ENCODE measurements around the gene WHRN.

Gene WHRN

DNA sequence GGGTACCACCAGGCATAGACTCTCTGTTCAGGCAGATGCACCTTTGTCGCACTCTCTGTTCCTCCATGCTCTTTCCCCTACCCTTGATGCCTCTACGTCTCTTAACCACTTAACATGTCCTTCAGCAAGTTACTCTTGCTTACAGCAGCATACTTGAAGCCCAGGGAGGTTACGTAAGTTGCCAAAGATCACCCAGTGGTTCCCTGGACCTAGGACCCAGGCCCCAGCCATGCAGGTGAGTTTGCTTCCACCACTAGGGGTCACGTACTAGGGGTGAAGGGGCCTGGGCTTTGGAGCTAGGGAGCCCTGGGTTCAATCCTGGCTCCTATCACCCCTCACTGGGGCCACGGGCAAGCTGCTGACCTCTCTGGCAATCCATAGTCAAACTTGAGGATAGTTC lies 126.4 kb downstream of the WHRN start:
- DNase-seq (ENCODE audit: low spot score) = no peak

DNA sequence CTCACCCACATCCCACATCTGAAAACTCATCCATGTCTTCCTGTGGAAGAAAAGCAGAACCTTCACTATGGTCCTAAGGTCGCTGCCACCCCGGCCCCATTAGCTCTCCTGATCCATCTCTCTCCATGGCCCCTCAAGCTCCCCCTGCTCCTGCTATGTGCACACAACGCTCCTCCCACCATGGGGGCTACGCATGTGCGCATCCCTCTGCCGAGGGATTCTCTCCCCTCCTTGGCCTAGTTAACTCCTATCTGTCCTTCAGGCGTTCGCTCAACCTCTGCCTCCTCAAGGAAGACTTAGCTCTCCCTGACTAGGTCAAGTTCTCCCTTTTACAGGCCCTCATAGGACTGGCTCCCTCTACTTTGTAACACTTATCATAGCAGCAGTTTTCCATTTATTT lies 127.3 kb downstream of the WHRN start:
- no peak for DNase-seq (ENCODE audit: low spot score)

DNA sequence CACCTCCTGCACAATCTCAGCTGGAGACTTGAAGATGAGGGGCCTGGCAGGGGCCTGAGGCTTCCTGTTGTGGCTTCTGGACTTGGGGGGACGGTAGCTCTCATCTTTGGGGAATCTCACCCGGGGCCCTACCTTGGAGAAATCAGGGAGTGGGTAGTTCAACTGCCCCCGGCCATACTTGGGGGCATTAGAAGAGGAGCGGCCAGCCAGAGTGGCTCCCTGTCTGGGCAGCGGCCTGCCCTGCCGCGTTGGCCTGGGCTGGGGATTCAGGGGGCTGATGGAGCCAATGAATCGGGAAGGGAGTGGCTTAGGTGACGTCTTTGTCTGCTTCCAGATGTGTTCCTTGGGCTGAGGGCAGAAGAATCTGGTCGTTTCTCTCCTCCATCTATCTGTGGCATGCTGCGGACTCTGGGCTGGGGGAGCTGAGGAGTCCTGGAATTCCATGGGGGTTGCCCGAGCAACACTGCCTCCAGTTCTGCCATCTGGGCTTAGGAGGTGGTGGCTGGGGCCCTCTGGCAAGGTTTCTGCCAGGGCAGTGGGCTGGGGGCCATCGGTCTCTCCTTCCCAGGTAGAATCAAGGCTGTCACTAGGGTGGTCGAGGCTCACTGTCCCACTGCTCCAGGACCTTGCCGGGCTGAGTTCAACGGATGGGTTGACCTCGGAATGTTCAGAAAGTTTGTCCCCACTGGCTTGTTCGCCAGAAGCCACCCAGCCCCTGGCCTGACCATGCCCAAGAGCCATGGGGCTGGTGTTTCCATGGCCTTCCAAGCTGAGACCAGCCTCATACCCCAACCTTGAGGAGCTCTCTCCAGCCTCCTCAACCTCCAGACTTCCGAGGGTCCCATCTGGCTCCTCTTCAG lies 128.5 kb downstream of the WHRN start:
- no peak for DNase-seq (ENCODE audit: low spot score)

DNA sequence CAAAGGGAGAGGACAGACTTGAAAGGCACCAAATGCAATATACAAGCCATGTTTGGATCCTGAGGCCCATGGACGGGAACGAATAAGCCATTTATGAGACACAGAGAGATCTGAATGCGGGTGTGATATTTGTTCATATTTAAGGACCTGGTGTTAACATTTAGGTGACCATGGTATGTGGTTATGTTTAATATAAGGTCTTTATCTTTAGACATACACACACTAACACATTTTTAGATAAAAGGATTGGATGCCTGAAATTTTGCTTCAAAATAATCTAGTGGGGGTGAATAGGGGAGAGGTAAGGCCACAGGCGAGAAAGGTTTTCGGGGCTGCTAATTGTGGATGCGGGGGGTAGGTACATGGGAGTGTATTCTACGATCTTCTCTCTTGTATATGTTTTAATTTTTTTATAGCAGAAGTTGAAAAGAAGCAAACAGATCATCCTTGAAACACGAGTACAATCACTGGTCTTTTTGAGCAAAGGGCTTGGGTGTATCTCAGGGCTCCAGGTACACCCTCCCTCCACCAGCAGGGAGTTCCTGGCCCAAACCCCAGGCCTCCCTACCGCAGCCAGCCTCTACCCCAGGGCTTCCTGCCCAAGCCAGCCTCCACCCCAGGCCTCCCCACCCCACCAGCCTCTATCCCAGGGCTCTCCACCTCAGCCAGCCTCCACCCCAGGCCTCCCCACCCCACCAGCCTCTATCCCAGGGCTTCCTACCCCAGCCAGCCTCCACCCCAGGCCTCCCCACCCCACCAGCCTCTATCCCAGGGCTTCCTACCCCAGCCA lies 129.7 kb downstream of the WHRN start:
- no peak for DNase-seq (ENCODE audit: low spot score)

DNA sequence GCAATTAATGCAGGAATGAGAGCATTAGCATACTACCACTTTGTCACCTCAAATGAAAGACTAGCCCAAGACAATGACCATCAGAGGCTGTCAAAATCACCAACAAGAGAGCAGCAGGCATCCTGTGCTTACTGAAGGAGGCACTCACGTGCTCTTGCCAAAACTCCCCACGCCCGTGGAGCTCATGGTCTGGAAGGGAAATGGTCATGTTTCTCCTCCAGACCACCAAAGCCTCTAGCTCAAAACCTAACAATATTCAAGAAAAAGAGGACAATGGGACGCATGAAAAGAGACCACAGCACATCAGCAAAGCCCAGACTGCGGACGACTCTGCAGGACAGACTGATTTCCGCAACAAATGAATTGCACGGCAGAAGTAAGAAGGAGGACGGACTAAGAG lies 130.3 kb downstream of the WHRN start:
- DNase-seq (ENCODE audit: low spot score) = no peak

DNA sequence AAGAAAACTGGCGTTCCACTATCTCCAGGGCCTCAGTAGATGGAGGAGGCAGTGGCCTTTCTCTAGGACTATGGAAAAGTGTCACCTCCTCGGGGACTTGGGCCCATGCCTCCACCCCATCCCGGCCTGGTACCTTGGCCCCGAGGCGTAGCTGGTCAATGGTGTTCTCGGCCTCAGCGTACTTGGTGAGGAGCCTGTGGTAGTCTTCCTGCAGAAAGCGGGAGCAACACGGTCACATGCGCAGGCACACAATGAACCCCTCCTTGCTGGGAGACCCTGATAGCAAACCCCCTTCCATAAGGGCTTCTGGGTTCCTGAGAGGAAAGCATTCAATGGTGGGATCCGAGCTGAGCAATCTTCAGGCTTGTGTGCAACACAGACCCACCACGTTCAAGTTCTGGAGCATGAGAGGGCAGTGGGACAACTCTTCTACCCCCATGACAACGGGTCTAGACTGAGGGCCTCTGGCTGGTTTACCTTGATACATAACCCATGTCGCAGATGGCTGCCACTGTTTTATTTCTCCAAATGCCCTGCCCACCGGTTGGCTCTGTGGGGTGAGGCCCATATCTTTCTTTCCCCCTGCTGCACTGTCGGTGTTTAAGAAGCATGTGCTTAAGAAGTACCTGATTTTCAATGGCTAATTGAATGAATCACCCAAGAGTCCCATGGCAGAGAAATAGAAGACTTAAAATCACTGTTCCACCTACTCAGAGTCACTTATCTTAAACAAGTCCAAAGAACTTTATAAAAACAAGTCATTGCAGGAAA lies 131.1 kb downstream of the WHRN start:
- no peak for DNase-seq (ENCODE audit: low spot score)

DNA sequence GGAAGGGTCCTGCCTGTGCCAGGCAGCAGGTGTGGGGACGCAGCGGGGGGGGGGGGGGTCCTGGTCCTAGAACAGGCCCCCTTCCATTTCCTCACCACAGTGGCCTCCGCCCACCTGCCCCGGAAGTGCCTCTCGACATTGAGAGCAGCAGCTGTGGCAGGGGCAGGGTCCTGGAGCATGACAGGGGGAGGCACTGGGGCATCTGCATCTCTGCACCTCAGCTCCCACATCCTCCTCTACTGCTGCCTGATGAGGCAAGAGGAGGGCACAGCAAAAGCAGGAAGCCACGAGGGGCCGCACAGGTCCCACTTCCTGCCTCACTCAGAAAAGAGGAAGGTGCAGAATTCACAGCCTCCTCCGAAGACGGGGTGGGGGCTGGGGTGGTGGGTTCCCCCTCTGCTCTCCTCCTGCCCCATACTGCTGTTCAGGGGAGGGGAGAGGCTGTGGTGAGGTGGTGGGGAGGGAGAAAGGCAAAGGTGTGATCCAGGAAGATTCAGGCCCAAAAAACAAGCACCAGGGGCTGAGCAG lies 132.3 kb downstream of the WHRN start:
- DNase-seq (ENCODE audit: low spot score) = no peak

DNA sequence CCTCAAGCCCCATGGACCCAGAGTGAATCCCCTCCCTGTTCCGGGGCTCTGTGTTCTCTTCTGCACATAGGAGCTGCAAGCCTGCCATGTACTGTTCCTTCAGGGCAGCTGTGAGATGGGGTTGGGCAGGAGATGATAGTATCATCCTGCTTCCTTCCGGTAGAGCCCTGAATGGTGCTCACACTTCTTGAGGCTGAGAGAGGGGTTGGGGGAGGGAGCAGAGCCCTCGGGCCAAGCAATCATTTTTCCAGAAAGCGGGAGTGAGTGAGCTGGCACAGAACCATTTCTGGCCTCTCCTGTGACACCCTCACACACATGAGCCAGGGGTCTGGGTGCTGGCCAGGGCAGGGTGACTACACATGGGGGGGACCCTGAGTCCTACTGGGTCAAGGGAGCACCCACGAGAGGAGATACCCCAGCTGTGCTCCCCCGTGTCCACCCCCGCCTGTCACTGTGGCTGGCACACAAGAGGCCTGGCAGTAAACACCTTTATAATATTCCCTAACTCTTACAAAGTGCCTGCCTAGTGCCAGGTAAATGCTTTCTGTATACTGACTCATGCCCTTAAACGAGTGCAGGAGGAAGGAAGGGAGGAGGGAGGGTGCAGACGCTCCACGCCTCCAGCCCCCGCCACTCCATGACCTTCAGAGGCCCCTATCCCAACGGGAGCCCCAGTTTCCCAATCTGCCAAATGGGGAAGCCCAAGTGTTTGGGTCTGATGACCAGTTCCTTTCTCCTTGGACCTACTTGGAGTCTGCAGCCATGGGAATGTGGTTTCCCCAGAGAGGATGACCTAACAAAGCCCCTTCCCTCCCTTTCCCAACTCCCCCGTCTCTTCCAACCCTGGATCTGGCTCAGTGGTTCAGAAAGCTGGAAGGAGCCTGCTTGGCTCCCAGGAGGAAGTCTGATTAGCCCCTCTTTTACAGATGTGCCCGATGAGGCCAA lies 133.0 kb downstream of the WHRN start:
- DNase-seq (ENCODE audit: low spot score) = peak; percentile 81

DNA sequence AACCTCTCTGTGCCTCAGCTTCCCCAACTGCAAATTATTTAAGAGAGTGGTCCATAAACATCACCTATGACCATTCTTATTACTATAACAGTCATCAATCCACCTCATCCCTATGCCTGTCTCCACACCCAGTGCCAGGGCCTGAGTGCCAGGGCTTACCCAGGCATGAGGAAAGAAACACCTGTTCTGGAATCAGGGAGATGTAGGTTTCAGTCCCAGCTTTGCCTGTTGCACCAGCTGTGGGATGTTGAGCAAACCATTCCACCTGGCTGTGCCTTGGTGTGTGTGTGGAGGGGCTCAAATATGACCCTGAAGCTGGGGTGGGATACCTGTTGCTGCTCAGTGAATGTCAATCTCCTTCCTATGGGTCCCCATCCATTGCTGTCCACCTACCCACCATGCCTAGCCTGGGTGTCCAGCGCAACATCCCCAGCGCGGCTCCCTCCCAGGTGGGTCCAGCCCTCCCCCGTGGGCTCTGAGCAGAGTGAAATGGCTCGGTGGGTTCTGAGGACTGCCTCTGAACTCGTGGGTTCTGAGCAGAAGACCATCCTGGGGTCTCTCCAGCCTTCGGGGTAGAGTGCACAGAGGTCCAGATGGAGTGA lies 133.8 kb downstream of the WHRN start:
- DNase-seq (ENCODE audit: low spot score) = no peak

DNA sequence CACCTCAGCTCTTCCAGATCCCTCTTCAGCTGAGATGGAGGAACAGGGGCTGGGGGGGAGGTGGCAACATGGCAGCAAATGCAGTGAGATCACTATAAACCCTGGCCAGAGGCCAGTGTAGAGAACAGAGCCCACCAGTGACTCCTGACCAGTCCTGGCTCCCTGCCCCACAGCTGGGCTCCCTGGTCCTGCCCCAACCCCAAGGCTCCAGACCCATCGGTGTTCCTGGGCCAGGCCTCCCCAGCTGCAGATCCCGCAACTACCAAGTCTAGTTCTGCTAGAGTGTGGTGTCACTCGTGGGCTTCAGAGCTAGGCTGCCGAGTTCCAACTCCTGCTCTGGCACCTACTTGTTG lies 134.3 kb downstream of the WHRN start:
- DNase-seq (ENCODE audit: low spot score) = no peak

DNA sequence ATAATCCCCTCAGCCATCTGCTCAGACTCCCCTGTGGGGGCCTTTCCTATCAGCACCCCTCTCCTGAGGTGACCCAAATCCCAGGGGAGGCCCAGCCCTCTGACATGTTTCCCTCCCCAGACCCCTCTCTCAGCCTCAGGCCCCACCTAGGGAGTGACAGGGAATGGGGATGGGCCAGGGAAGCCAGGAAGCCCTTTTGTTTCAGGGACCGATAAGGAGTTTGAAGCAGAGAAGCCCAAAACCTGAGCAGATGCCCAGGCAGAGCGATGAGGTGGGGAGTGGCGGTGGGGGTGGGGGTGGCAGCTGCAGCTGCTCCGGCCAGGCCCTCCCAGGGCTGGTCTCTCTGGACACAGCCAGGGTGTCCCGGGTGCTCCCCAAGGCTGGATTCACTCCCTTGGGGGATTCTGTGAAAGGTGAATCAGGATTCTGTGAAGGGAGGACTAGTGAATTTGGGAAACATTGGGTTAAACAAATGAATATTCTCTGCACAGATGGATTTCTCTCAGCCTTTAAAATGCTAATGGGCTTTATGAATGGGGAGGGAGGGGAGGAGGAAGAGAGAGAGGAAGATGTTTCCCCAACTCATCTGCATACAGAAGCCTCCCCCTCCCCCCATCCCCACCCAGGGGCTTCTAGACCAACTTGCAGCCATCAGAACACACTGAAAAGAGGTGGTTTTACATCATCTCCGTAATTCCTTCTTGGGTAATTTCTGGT lies 134.9 kb downstream of the WHRN start:
- DNase-seq (ENCODE audit: low spot score) = no peak

DNA sequence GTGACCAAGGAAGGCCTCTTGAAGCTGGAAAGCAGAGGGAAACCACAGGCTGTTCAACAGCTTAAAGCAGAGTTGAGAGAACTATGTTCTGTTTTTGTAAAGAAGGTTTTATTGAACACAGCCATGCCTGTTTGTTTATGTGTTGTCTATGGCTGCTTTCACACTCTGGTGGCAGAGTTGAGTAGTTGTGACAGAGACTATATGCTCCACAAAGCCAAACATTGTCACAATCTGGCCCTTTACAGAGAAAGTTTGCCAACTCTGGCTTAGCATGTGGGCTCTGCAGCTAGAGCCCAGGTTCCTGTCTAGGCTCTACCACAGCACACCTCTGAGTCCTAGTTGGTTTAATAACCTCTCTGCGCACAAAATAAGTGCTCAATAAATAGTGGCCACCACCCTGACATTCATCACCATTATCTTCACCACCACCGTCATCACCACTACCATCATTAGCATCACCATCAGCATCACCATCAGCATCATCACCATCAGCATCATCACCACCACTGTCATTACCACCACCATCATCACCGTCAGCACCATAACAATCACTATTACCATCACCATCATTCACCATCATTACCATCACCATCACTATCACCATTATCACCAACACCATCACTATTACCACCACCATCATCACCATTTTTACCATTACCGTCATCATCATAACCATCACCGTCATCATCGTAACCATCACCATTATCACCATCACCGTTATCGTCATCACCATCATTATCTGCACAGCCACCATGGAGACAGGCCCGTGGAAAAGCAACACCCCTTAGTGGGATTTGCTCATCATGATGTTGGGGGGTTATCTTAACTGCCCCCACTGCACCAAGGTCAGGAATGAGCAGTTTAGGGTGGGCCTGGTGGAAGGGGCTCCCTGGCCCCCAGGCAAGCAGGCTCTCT lies 135.8 kb downstream of the WHRN start:
- no peak for DNase-seq (ENCODE audit: low spot score)

DNA sequence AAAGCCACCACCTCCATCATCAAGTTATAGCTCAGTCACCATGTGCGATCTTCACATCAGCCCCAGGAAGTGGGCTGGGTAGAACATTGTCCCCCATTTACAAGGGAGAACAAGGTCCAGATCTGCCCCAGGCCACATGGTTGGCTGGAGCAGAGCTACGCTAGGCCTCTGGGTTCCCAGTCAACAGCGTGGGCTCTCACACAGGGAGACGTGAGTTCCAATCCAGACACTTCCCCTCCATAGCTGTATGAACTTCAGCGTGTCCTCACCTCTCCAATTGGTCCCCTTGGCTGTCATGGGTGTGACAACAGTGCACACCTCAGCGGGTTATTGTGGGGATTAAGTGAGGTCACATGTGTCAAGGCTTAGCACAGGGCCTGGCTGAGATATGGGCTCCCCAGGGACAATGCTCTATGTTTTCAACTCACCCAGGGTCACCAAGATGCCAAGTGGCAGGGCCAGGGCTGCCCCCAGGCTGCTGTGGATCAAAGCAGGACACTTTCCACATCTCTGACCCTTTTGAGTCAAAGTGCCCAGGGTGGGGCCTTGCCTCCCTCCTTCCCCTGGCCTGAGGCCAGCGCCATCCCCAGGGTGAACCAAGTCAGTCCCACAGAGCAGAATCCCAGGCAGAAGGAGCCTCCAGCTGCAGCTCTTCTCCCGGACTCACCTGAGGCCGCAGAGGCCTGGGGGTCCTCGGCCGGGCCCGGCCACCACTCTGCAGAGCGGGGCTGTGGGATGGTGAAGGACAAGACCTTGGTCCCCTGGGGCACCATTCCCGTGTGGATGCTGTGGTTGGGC lies 137.3 kb downstream of the WHRN start:
- DNase-seq (ENCODE audit: low spot score) = no peak

DNA sequence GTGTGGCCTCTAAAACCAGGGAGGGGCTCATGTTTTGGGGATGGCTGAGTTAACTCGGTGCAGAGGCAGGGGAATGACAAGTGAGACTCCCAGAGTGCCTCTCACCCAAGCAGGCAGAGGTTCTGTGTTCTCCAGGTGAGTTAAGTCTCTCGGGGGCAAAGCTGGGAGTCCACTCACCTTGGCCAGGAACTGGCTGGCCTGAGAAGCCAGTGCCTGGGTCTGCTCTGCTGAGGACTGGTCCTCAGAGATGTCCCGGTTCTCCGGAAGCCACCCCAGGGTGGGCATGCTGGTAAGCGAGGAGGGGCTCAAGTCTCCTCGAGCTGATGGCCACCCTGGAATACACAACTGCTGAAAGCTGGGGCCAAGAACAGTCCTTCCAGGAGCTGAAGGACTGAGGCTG lies 137.9 kb downstream of the WHRN start:
- no peak for DNase-seq (ENCODE audit: low spot score)

DNA sequence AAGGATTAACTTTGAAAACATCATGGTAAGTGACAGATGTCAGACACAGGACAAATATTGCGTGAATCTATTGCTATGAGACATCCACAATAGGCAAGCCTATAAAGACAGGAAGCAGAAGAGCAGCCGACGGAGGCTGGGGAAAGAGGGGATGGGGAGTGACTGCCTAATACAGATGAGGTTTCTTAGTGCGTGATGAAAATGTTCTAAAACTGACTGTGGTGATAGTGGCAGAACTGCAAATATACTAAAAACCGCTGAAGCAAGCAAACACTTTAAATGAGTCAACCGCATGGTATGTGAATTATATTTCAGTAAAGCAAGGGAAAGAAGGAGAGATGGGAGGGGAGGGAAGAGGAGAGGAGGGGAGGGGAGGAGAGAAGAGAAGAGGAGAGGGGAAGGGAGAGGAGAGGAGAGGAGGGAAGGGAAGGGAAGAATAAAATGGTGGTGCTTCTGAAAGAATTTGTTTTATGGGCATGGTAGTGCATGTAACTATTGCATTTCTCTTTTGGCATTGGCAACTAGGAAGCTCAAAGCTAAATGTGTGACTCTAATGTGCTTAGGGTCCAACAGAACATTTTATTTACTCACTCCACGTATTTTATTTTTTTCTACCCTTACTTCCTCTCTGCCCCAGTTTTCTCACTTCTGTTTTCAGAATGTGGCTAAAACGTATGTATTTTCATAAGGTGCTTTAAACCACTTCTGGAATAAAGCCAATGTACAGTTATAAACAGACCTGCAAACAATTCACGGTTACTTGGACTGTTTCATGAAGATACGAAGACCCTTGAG lies 138.7 kb downstream of the WHRN start:
- no peak for DNase-seq (ENCODE audit: low spot score)

DNA sequence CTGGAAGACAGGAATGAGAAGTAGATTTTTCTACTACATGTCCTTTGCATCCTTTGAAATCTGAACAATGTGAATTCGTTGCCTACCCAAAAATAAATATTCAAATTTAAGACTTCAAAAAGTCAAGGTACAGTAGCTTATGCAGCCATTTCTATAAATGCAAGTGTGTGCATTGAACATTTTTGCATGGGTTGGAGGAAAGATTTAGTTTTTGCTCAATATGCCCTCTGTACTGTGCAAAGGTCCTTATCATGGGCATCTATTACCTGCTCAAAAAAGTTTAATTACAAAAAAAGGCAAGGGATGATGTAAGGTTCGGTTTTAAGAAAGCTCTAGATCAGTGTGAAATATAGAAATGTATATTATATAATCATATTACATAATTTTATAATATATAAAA lies 140.1 kb downstream of the WHRN start:
- no peak for DNase-seq (ENCODE audit: low spot score)
